Measurements from ENCODE around the gene OR2AG1.

DNA sequence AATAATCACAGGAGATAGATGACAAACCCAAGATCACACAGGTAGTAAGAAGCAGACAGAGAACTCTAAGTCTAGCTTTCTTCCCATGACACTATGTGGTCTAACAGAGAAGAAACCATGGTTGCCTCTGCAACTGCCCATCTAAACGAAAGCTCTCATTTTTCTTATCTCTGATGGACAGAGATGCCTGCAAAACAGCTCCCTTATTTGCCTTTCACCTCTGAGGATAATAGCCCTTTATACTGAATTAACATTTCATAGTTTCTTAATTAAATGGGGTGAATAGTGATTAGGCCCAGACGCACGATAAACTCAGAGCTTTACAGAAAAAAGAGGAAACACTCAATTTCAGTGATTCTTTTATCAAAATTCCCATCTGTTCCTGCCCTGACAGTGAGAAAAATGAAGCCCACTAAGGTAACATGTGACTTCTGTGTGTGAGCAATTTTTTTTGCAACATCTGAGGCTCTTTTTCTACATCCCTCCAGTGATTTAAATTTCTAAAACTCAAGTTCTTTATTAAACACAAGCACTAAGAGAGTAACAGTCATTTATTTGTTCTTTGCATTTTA lies 35.6 kb upstream of the OR2AG1 start:
- TF ChIP-seq EZH2 (IDR thresholded peaks at IDR 0.05) (no peak), FOXP2 (optimal IDR thresholded peaks at IDR 0.05; ENCODE audit: control extremely low read depth, extremely low read length, insufficient read depth) (no peak), POLR2AphosphoS5 (IDR thresholded peaks at IDR 0.05; ENCODE audit: borderline replicate concordance, low read depth, low read length) (no peak)

Data from SK-N-MC (cell line).